Measurements from ENCODE around the gene OR52E8. TPM values are rescaled to one million over a fixed set of nuclear protein-coding genes. Genes with fewer than 3 reads are reported as not detected.

Gene OR52E8
- total and polyA plus RNA-seq, 10 of the 15 experiments (the other 5 are each of a cell fraction or from before 2014, with no cell fraction given) = not detected

DNA sequence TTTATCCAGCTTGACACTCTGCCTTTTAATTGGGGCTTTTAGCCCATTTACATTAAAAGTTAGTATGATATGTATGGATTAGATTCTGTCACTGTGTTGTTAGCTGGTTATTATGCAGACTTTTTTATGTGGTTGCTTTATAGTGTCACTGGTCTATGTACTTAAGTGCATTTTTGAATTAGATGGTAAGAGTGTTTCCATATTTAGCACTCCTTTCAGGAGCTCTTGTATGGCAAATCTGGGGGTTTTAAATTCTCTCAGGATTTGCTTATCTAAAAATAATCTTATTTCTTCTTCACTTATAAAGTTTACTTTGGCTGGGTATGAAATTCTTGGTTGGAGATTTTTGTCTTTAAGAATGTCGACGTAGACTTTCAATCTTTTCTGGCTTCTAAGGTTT, 19.8 kb downstream of the OR52E8 start:
- CTCF ChIA-PET = no interaction called here
- BruUV-seq (replicated peaks) = no TSS peak
- ATAC-seq = no peak
- H4K20me1 ChIP-seq (ENCODE audit: control insufficient read depth, insufficient read depth) = no peaks in the 10 kb centered on the region
- no peak overlapping the region for H3K4me2 ChIP-seq (ENCODE audit: control insufficient read depth, insufficient read depth)
- no peak overlapping the region for H3K9ac ChIP-seq (ENCODE audit: control insufficient read depth, insufficient read depth, low read length)
- 97% methylated on average over 2 of the region's 2 CpGs for WGBS (ENCODE audit: insufficient coverage, insufficient replicate concordance, low lambda C conversion rate, missing lambda C conversion rate)
- FAIRE-seq = no peak
- H3K27ac ChIP-seq (ENCODE audit: control insufficient read depth, insufficient read depth) = no peak overlapping the region
- SMC1A ChIA-PET (ENCODE audit: uncharacterized antibody, unreplicated experiment) = no interaction called here
- H3K4me1 ChIP-seq (ENCODE audit: control insufficient read depth, insufficient read depth, low read length) = no peaks in the 10 kb centered on the region
- in situ Hi-C loops (cut with MboI) = no loop called here
- intact Hi-C loops (cut with micrococcal nuclease; ENCODE audit: unreplicated experiment) = no loop called here
- no peak for TF ChIP-seq GABPA (IDR thresholded peaks at IDR 0.05; ENCODE audit: low read depth)
- TF ChIP-seq CBX3 (IDR thresholded peaks at IDR 0.05; ENCODE audit: borderline replicate concordance, low read depth) = no peak
- TF ChIP-seq, protein P1, sequence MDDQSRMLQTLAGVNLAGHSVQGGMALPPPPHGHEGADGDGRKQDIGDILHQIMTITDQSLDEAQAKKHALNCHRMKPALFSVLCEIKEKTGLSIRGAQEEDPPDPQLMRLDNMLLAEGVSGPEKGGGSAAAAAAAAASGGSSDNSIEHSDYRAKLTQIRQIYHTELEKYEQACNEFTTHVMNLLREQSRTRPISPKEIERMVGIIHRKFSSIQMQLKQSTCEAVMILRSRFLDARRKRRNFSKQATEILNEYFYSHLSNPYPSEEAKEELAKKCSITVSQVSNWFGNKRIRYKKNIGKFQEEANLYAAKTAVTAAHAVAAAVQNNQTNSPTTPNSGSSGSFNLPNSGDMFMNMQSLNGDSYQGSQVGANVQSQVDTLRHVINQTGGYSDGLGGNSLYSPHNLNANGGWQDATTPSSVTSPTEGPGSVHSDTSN (IDR thresholded peaks at IDR 0.05; ENCODE audit: insufficient replicate concordance, low read depth, low read length) = no peak
- TF ChIP-seq MYC (IDR thresholded peaks at IDR 0.05; ENCODE audit: insufficient read depth, insufficient read length, insufficient replicate concordance, low read length, severe bottlenecking) = no peak
- no peak for TF ChIP-seq CHD2 (IDR thresholded peaks at IDR 0.05; ENCODE audit: borderline replicate concordance, low read depth, low read length)
- TF ChIP-seq, protein P2, sequence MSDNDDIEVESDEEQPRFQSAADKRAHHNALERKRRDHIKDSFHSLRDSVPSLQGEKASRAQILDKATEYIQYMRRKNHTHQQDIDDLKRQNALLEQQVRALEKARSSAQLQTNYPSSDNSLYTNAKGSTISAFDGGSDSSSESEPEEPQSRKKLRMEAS (IDR thresholded peaks at IDR 0.05; ENCODE audit: low read depth, low read length) = no peak
- TF ChIP-seq HDGF (IDR thresholded peaks at IDR 0.05) = no peak
- TF ChIP-seq TAF1 (IDR thresholded peaks at IDR 0.05; ENCODE audit: borderline replicate concordance, low read depth, low read length) = no peak
- no peak for TF ChIP-seq BMI1 (IDR thresholded peaks at IDR 0.05; ENCODE audit: borderline replicate concordance)
- TF ChIP-seq, protein P3, sequence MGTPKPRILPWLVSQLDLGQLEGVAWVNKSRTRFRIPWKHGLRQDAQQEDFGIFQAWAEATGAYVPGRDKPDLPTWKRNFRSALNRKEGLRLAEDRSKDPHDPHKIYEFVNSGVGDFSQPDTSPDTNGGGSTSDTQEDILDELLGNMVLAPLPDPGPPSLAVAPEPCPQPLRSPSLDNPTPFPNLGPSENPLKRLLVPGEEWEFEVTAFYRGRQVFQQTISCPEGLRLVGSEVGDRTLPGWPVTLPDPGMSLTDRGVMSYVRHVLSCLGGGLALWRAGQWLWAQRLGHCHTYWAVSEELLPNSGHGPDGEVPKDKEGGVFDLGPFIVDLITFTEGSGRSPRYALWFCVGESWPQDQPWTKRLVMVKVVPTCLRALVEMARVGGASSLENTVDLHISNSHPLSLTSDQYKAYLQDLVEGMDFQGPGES (IDR thresholded peaks at IDR 0.05) = no peak
- TF ChIP-seq IKZF1 (conservative IDR thresholded peaks at IDR 0.05) = no peak
- TF ChIP-seq, protein P4, sequence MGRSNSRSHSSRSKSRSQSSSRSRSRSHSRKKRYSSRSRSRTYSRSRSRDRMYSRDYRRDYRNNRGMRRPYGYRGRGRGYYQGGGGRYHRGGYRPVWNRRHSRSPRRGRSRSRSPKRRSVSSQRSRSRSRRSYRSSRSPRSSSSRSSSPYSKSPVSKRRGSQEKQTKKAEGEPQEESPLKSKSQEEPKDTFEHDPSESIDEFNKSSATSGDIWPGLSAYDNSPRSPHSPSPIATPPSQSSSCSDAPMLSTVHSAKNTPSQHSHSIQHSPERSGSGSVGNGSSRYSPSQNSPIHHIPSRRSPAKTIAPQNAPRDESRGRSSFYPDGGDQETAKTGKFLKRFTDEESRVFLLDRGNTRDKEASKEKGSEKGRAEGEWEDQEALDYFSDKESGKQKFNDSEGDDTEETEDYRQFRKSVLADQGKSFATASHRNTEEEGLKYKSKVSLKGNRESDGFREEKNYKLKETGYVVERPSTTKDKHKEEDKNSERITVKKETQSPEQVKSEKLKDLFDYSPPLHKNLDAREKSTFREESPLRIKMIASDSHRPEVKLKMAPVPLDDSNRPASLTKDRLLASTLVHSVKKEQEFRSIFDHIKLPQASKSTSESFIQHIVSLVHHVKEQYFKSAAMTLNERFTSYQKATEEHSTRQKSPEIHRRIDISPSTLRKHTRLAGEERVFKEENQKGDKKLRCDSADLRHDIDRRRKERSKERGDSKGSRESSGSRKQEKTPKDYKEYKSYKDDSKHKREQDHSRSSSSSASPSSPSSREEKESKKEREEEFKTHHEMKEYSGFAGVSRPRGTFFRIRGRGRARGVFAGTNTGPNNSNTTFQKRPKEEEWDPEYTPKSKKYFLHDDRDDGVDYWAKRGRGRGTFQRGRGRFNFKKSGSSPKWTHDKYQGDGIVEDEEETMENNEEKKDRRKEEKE (IDR thresholded peaks at IDR 0.05) = no peak
- no peak for TF ChIP-seq SUZ12 (IDR thresholded peaks at IDR 0.05; ENCODE audit: unreplicated experiment)
- no peak for TF ChIP-seq HDAC6 (IDR thresholded peaks at IDR 0.05; ENCODE audit: unreplicated experiment)
- no peaks in the 10 kb centered on the region for H3K79me2 ChIP-seq (ENCODE audit: control insufficient read depth, insufficient read depth, low read length)
- no peak overlapping the region for H3K4me3 ChIP-seq
- no peaks in the 10 kb centered on the region for H3K9me3 ChIP-seq (replicated peaks; ENCODE audit: control insufficient read depth, insufficient read depth, low read length)
- no peaks in the 10 kb centered on the region for H3K27me3 ChIP-seq (replicated peaks in 1 of 2; ENCODE audit: control insufficient read depth in 2 of 2, insufficient read depth in 2 of 2, low read length in 1 of 2)
- no peaks in the 10 kb centered on the region for H3K36me3 ChIP-seq (ENCODE audit: control insufficient read depth in 2 of 2, insufficient read depth in 2 of 2, low read length in 1 of 2)
- POLR2A ChIA-PET = no interaction called here
- DNase-seq (ENCODE audit: low read depth, low spot score) = no peak
- H2AFZ ChIP-seq (ENCODE audit: control insufficient read depth, low read depth, low read length) = no peak overlapping the region
- RAD21 ChIA-PET (ENCODE audit: unreplicated experiment) = no interaction called here

Data from GM12878 (cell line).